Activated naive CD8-positive, alpha-beta T cell treated with anti-CD3 and anti-CD28 coated beads for 36 hours (primary cell): ENCODE results near the gene SLC2A3. TPM values are rescaled to one million over a fixed set of nuclear protein-coding genes. Genes with fewer than 3 reads are reported as not detected.

Source experiments
- total RNA-seq, 2 experiments: library from RNA; stranded (reverse); gene quantifications; one replicate each; pipeline ENCODE4 v1.2.3, GENCODE V29; 2021

The SLC2A3 gene
- total RNA-seq, 2 experiments from 2014 or later, result 125 to 147 TPM

Other genes starting within 250 kb of the SLC2A3 start
- gene GDF3, start 240.4 kb downstream of the SLC2A3 start, total RNA-seq, result not detected
- gene DPPA3, start 224.8 kb downstream of the SLC2A3 start, total RNA-seq, result not detected
- not detected for gene CLEC4C, start 188.8 kb downstream of the SLC2A3 start, total RNA-seq
- not detected for gene NANOGNB, start 171.0 kb downstream of the SLC2A3 start, total RNA-seq
- gene NANOG, start 146.8 kb downstream of the SLC2A3 start, total RNA-seq, result not detected
- gene SLC2A14, start 63.3 kb downstream of the SLC2A3 start, total RNA-seq, result under 1 TPM in 1 of 2 experiments, not detected in 1; 0.08 TPM
- gene FOXJ2, start 96.5 kb upstream of the SLC2A3 start, total RNA-seq, result 10 to 100 TPM; 15.5 to 15.9 TPM
- gene C3AR1, start 130.2 kb upstream of the SLC2A3 start, total RNA-seq, result 1 to 10 TPM; 2.6 to 2.7 TPM
- 10 to 100 TPM; 26.5 to 28.2 TPM for gene NECAP1, start 146.1 kb upstream of the SLC2A3 start, total RNA-seq
- gene CLEC4A, start 187.4 kb upstream of the SLC2A3 start, total RNA-seq, result under 1 TPM in 1 of 2 experiments, not detected in 1; 0.28 TPM
- not detected for gene ZNF705A, start 220.8 kb upstream of the SLC2A3 start, total RNA-seq